BE2C (cell line): ENCODE measurements around the gene ABR.

Experiments used
- DNase-seq: peaks from one replicate; pipeline ENCODE4 v3.0.0-alpha.2; 2020
- H3K27me3 ChIP-seq: fragments of 250-450 bp; sonication (Bioruptor Pico); 2 replicates; pipeline ENCODE4 v1.5.1; 2020; ENCODE audit warnings: mild to moderate bottlenecking
- H3K36me3 ChIP-seq: fragments of 250-450 bp; sonication (Bioruptor Pico); 2 replicates; pipeline ENCODE4 v1.5.1; 2020; ENCODE audit warnings: mild to moderate bottlenecking
- H3K4me1 ChIP-seq: fragments of 250-450 bp; sonication (Bioruptor Pico); 2 replicates; pipeline ENCODE4 v1.5.1; 2020
- H3K4me3 ChIP-seq: 2 replicates; pipeline ENCODE4 v1.5.1; 2011; ENCODE audit warnings: low read depth, low read length
- H3K9me3 ChIP-seq: fragments of 250-450 bp; sonication (Bioruptor Pico); 2 replicates; pipeline ENCODE4 v1.5.1; 2020
- CTCF ChIP-seq: IDR thresholded peaks from 2 replicates; pipeline ENCODE4 v1.5.1; 2012; ENCODE audit warnings: mild to moderate bottlenecking, low read depth, low read length

ABR gene

GRCh38 chr17:1034652-1035210 is 145.1 kb downstream of the ABR start:
- Histone ChIP-seq H3K4me3 (no peak overlapping the region), H3K27me3 (no peaks in the 10 kb centered on the region), H3K9me3 (no peaks in the 10 kb centered on the region), H3K36me3 (no peaks in the 10 kb centered on the region), H3K4me1 (peaks cover 9% of the 10 kb centered on the region)
- TF ChIP-seq CTCF, result no peak
- DNase-seq, result no peak

- no peak for TF ChIP-seq CTCF
- no peak for DNase-seq
- Histone ChIP-seq H3K4me1 (peaks cover 9% of the 10 kb centered on the region), H3K27me3 (no peaks in the 10 kb centered on the region), H3K4me3 (no peak overlapping the region), H3K9me3 (no peaks in the 10 kb centered on the region), H3K36me3 (no peaks in the 10 kb centered on the region)
These were observed 146.3 kb downstream of the ABR start for GRCh38 chr17:1033503-1033902.

- peaks cover 9% of the 10 kb centered on the region for H3K4me1 ChIP-seq
- H3K9me3 ChIP-seq, result no peaks in the 10 kb centered on the region
- no peak for DNase-seq
- no peaks in the 10 kb centered on the region for H3K36me3 ChIP-seq
- H3K27me3 ChIP-seq, result no peaks in the 10 kb centered on the region
- H3K4me3 ChIP-seq, result no peak overlapping the region
- TF ChIP-seq CTCF, result no peak
These were observed 147.4 kb downstream of the ABR start for GRCh38 chr17:1032391-1032790.

GRCh38 chr17:1031711-1032110 is 148.1 kb downstream of the ABR start:
- Histone ChIP-seq H3K9me3 (no peaks in the 10 kb centered on the region), H3K27me3 (no peaks in the 10 kb centered on the region), H3K4me3 (no peak overlapping the region), H3K4me1 (peaks cover 9% of the 10 kb centered on the region), H3K36me3 (no peaks in the 10 kb centered on the region)
- TF ChIP-seq CTCF, result no peak
- no peak for DNase-seq

GRCh38 chr17:1030684-1031532 is 148.9 kb downstream of the ABR start:
- no peaks in the 10 kb centered on the region for H3K9me3 ChIP-seq
- peak; percentile 32 for DNase-seq
- H3K4me3 ChIP-seq, result no peak overlapping the region
- peaks cover 9% of the 10 kb centered on the region for H3K4me1 ChIP-seq
- no peaks in the 10 kb centered on the region for H3K36me3 ChIP-seq
- TF ChIP-seq CTCF, result no peak
- H3K27me3 ChIP-seq, result no peaks in the 10 kb centered on the region
